DMS 273 (cell line): ENCODE results near the gene FAM53B.
A peak's percentile ranks its signal among the peaks of the same experiment; 100 is the strongest.

Experiments used
- DNase-seq: peaks from one replicate; lab custom pipeline; 2025; ENCODE audit not compliant: unreplicated experiment; lab: John Stamatoyannopoulos, UW

Gene FAM53B

GRCh38 chr10:124666494-124666893 lies 77.7 kb downstream of the FAM53B start:
- DNase-seq = no peak

GRCh38 chr10:124665980-124666379 lies 78.2 kb downstream of the FAM53B start:
- DNase-seq = no peak

GRCh38 chr10:124665558-124665957 lies 78.6 kb downstream of the FAM53B start:
- DNase-seq = no peak

GRCh38 chr10:124665091-124665490 lies 79.1 kb downstream of the FAM53B start:
- DNase-seq = no peak

- no peak for DNase-seq
Measured at GRCh38 chr10:124663766-124664360, 80.3 kb downstream of the FAM53B start.

GRCh38 chr10:124663228-124663627 lies 81.0 kb downstream of the FAM53B start:
- no peak for DNase-seq

- DNase-seq = no peak
Measured at GRCh38 chr10:124661660-124662180, 82.5 kb downstream of the FAM53B start.

GRCh38 chr10:124660404-124661125 lies 83.6 kb downstream of the FAM53B start:
- no peak for DNase-seq

GRCh38 chr10:124659380-124659779 lies 84.8 kb downstream of the FAM53B start:
- no peak for DNase-seq

GRCh38 chr10:124658591-124659242 lies 85.5 kb downstream of the FAM53B start:
- no peak for DNase-seq

GRCh38 chr10:124657806-124658205 lies 86.4 kb downstream of the FAM53B start:
- DNase-seq = no peak

- DNase-seq = no peak
Measured at GRCh38 chr10:124656541-124656940, 87.6 kb downstream of the FAM53B start.

GRCh38 chr10:124656113-124656490 lies 88.1 kb downstream of the FAM53B start:
- DNase-seq = no peak

GRCh38 chr10:124655191-124656112 lies 88.7 kb downstream of the FAM53B start:
- no peak for DNase-seq

GRCh38 chr10:124654686-124655085 lies 89.5 kb downstream of the FAM53B start:
- no peak for DNase-seq

- DNase-seq = peak; percentile 20
Measured at GRCh38 chr10:124653811-124654651, 90.1 kb downstream of the FAM53B start.

- no peak for DNase-seq
Measured at GRCh38 chr10:124653311-124653710, 90.9 kb downstream of the FAM53B start.

- DNase-seq = no peak
Measured at GRCh38 chr10:124652701-124653100, 91.5 kb downstream of the FAM53B start.

- no peak for DNase-seq
Measured at GRCh38 chr10:124652200-124652599, 92.0 kb downstream of the FAM53B start.

GRCh38 chr10:124651402-124651891 lies 92.7 kb downstream of the FAM53B start:
- DNase-seq = no peak
